Coronary artery (tissue), 2 donors: ENCODE measurements around the gene ARHGAP24.

Source experiments
- DNase-seq: peaks from one replicate; pipeline ENCODE4 v3.0.0-alpha.2; 2017; ENCODE audit warnings: low spot score
- H3K27ac ChIP-seq, 2 donors: fragments of 200-600 bp; sonication (generic); one replicate each; pipeline ENCODE4 v1.5.1; 2016 to 2019
- H3K4me3 ChIP-seq: fragments of 200-600 bp; sonication (generic); 2 replicates; pipeline ENCODE4 v1.5.1; 2016; ENCODE audit warnings: mild to moderate bottlenecking, moderate library complexity
- CTCF ChIP-seq: fragments of 200-600 bp; sonication (generic); IDR thresholded peaks from one replicate; pipeline ENCODE4 v1.5.1; 2019; ENCODE audit warnings: antibody characterized with exemption

ARHGAP24 gene

GRCh38 chr4:85520765-85521749 is 46.1 kb downstream of the ARHGAP24 start:
- no peak overlapping the region for H3K4me3 ChIP-seq
- no peak for TF ChIP-seq CTCF
- no peak overlapping the region for H3K27ac ChIP-seq
- no peak for DNase-seq

- DNase-seq, result no peak
- TF ChIP-seq CTCF, result no peak
- H3K27ac ChIP-seq, result no peak overlapping the region
- no peak overlapping the region for H3K4me3 ChIP-seq
Observed at GRCh38 chr4:85522277-85522676, 47.3 kb downstream of the ARHGAP24 start.

GRCh38 chr4:85522836-85523235 is 47.9 kb downstream of the ARHGAP24 start:
- H3K4me3 ChIP-seq, result no peak overlapping the region
- DNase-seq, result no peak
- H3K27ac ChIP-seq, result no peak overlapping the region
- no peak for TF ChIP-seq CTCF

GRCh38 chr4:85527815-85528214 is 52.9 kb downstream of the ARHGAP24 start:
- no peak overlapping the region for H3K27ac ChIP-seq
- H3K4me3 ChIP-seq, result no peak overlapping the region
- no peak for DNase-seq
- TF ChIP-seq CTCF, result no peak

GRCh38 chr4:85531560-85532341 is 56.8 kb downstream of the ARHGAP24 start:
- Histone ChIP-seq H3K27ac (no peak overlapping the region), H3K4me3 (no peak overlapping the region)
- no peak for TF ChIP-seq CTCF
- no peak for DNase-seq

GRCh38 chr4:85534120-85534519 is 59.2 kb downstream of the ARHGAP24 start:
- DNase-seq, result no peak
- Histone ChIP-seq H3K4me3 (no peak overlapping the region), H3K27ac (no peak overlapping the region)
- TF ChIP-seq CTCF, result no peak
